Mucosa of descending colon (tissue), 3 donors: ENCODE results near the gene OR9Q1. TPM values are rescaled to one million over a fixed set of nuclear protein-coding genes. Genes with fewer than 3 reads are reported as not detected.

Source experiments
- ATAC-seq: fragments of 200-7000 bp; cut with Tn5 transposase; one replicate; pipeline ENCODE4 v1.9.1; 2020; ENCODE audit warnings: mild to moderate bottlenecking, moderate library complexity
- DNase-seq, 3 donors: peaks; one replicate each; pipeline ENCODE4 v3.0.0-alpha.2; 2020
- H3K36me3 ChIP-seq: fragments of 200-600 bp; one replicate; pipeline ENCODE4 v1.8.0; 2021; ENCODE audit warnings: low read depth, mild to moderate bottlenecking
- H3K4me1 ChIP-seq: fragments of 200-600 bp; one replicate; pipeline ENCODE4 v1.8.0; 2021; ENCODE audit warnings: low read depth, mild to moderate bottlenecking
- H3K4me3 ChIP-seq: fragments of 200-600 bp; one replicate; pipeline ENCODE4 v1.8.0; 2021; ENCODE audit warnings: mild to moderate bottlenecking
- H3K9me3 ChIP-seq: fragments of 200-600 bp; one replicate; pipeline ENCODE4 v1.8.0; 2021; ENCODE audit warnings: mild to moderate bottlenecking
- CTCF ChIP-seq: fragments of 200-600 bp; IDR thresholded peaks from one replicate; pipeline ENCODE4 v1.8.0; 2022; ENCODE audit warnings: antibody characterized with exemption, mild to moderate bottlenecking
- intact Hi-C, 2 donors: fragments of 100-400 bp; cut with DNase I in 1 of 2; cut with micrococcal nuclease in 1 of 2; formaldehyde crosslinking; loops; one replicate each; pipeline versions ENCODE4 v1.11.0 to v1.11.1; 2022; cut with DNase I, micrococcal nuclease
- total RNA-seq, 3 donors: library from RNA; stranded (reverse); fragmentation: NEBNext Ultra II Directional in 2 of 3; extraction: Animal tissue kit (Norgen Biotek cat#: 25700) in 2 of 3; gene quantifications; one replicate each; pipeline versions ENCODE4 v1.2.1 to v1.2.4, GENCODE V29; 2021 to 2023
- donor health status: DM: no; HTN: no; CAD: no; lungs with moderate emphysema.
- donor health status: DM: no; HTN: no; CAD: no.
- donor health status: DM: no; HTN: yes; CAD: no.

OR9Q1 gene
- total RNA-seq, 3 donors from 2014 or later: not detected

- no peaks in the 10 kb centered on the region for H3K36me3 ChIP-seq
- intact Hi-C loops: no loop called here
- DNase-seq: no peak
- no peak for TF ChIP-seq CTCF
- H3K9me3 ChIP-seq: no peaks in the 10 kb centered on the region
- no peak overlapping the region for H3K4me3 ChIP-seq
- no peaks in the 10 kb centered on the region for H3K4me1 ChIP-seq
- no peak for ATAC-seq
Measured at GRCh38 chr11:58121096-58121495, 97.4 kb downstream of the OR9Q1 start.

DNA sequence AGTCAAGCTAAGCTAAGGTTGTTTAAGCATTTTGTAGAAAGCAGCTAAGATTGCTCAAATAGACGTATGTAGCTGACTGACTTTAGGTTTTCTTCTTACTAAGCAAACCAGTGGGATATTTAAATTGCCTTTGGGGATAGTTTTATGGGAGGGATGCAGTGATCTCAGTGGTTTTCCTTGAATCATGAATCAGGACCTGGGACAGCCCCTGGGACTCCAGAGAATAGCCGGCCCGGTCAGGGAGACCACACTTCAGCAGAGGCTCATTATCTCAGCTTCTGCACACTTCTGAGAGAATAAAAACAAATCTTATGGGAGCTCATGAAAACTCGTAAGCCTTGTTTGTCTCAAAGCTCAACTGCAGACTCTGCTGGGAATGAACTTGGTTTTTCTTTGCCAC is 101.8 kb downstream of the OR9Q1 start, which contains the start of gene OR9I1:
OR9I1 (minus strand) TSS at position 62 of the 400 bp plus-strand sequence. CDS start 6,086 bp downstream, outside the sequence.
- H3K4me1 ChIP-seq: no peaks in the 10 kb centered on the region
- no peak for ATAC-seq
- no peaks in the 10 kb centered on the region for H3K36me3 ChIP-seq
- no peak for TF ChIP-seq CTCF
- H3K9me3 ChIP-seq: no peaks in the 10 kb centered on the region
- intact Hi-C loops: no loop called here
- no peak within 1 kb of the TSS for H3K4me3 ChIP-seq
- DNase-seq: no peak

- no peak for ATAC-seq
Measured at GRCh38 chr11:58127350-58127749, 103.7 kb downstream of the OR9Q1 start.

GRCh38 chr11:58133309-58134076 is 109.8 kb downstream of the OR9Q1 start:
- ATAC-seq: no peak
- H3K4me3 ChIP-seq: no peak overlapping the region
- no peak for TF ChIP-seq CTCF
- DNase-seq: peak in 1 of 3 donors; percentile 4
- no peaks in the 10 kb centered on the region for H3K36me3 ChIP-seq
- no peaks in the 10 kb centered on the region for H3K9me3 ChIP-seq
- H3K4me1 ChIP-seq: no peaks in the 10 kb centered on the region
- intact Hi-C loops: no loop called here

More at GRCh38 chr11:58127350-58127749, 103.7 kb downstream of the OR9Q1 start:
- H3K4me1 ChIP-seq: no peaks in the 10 kb centered on the region
- no peak overlapping the region for H3K4me3 ChIP-seq
- DNase-seq: no peak
- H3K36me3 ChIP-seq: no peaks in the 10 kb centered on the region
- TF ChIP-seq CTCF: no peak
- H3K9me3 ChIP-seq: no peaks in the 10 kb centered on the region
- intact Hi-C loops: no loop called here

GRCh38 chr11:58134151-58134550 is 110.5 kb downstream of the OR9Q1 start:
- intact Hi-C loops: no loop called here
- ATAC-seq: no peak
- no peak overlapping the region for H3K4me3 ChIP-seq
- H3K9me3 ChIP-seq: no peaks in the 10 kb centered on the region
- no peak for DNase-seq
- H3K4me1 ChIP-seq: no peaks in the 10 kb centered on the region
- no peaks in the 10 kb centered on the region for H3K36me3 ChIP-seq
- no peak for TF ChIP-seq CTCF
